ENCODE measurements around the gene FARP2.

- TF ChIP-seq CTCF (IDR thresholded peaks at IDR 0.05 in 4 of 5, conservative IDR thresholded peaks at IDR 0.05 in 1 of 5), result no peak
- no peak for TF ChIP-seq POLR2A (IDR thresholded peaks at IDR 0.05)
Observed at GRCh38 chr2:241489733-241490680, 133.9 kb downstream of the FARP2 start.

All from gastrocnemius medialis (tissue), 4 donors.